ENCODE results near the gene CHN2. TPM values are rescaled to one million over a fixed set of nuclear protein-coding genes. Genes with fewer than 3 reads are reported as not detected.

The CHN2 gene
- total RNA-seq, 1 experiment from 2014 or later, result not detected

DNA sequence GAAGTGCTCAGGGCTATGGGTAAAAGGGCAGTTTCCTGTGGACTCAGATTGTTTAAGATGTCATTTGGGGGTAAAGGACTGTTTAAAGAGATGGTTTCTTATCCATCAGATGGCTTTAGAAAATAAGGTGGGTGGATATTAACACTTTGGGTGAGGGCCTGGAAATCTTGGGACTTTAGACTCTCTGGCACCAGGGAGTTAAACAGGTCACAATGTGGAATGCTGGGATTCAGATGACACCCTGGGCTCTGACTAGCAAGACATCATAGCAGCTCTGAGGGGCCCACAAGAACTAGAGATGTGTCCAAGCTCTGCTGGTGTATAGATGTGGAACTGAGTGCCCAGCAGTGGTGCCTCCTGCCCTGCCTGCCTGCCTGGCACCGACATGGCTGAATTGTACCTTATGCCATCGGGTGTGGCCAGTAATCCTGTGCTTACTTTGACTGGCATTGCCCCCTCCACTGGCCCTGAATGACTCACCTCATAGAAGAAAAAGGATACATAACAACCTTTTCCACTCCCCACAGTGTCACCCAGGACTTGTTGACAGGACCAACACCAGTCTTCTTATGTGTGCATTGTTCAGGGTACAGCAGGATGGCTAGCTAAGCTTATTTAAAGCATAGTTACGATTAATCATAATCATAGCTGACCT is 269.1 kb downstream of the CHN2 start:
- no peak for DNase-seq (ENCODE audit: low read depth)

DNA sequence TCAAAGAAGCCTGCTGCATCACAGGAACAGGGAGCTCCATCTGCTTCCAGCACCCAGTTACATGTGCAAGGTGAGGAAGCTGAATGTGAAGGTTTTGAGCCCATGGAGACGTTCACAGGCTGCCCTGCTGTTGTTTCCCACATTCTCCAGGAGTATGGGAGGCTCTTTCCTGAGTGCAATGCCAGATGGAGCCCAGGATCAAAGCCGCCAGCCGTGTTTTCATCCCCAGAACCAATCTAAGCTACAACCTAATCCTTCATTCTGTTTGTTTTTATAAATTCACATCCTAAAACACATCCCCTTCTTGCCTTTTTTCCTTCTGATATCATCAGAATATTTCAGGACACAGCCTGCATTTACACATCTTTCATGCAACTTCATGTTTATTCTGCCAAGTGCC is 270.2 kb downstream of the CHN2 start:
- DNase-seq (ENCODE audit: low read depth), result no peak

DNA sequence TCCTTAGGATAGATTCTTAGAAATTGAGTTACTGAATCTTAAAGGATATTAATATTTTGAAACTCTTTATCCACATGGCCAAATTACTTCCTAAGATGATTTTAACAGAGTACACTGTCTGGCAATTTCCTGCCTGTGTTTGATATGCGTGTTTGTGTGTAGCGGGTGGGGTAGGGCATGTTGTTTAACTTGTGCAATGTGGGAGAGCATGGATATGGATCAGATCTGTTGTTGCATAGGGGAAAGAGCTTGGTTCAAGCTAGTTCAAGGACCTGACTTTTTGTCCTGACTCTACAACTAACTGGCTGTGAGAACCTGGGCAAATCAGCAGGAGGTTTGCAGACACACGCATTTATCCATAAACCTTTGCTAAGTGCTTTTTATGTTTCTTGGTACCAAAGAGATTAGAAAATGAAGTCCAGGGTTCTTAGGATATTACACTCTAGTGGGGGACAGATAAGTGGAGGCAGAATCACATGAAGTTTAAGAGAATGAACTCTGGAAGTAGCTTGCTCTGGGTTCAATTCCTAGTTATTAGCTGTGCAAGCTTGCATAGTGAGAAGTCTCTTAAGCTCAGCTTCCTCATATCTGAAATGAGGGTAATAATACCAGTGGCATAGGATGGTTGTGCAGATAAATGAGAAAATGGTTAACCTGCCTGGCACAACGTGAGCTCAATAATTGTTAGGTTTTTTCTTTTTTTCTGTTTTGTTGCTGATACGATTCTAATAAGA is 272.8 kb downstream of the CHN2 start:
- DNase-seq (ENCODE audit: low read depth), result no peak

DNA sequence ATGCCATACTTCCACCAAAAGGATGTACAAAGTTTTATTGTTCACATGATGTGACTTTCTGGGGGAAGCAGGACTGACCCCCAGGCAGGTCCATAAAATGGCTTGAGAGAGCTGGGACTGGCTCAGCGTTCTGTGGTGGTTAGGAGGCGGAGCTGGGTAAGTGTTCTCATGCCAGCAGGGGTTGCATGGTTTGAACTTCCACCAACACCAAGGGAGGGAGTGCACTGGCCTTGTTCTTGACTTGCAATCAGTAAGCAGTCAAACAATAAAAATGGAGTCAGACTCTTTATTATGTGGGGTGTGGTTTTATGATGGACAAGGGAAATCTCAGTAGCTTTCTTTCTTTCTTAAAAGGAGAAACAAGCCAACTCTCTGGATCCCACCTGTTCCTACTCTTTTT is 273.6 kb downstream of the CHN2 start:
- DNase-seq (ENCODE audit: low read depth), result no peak

DNA sequence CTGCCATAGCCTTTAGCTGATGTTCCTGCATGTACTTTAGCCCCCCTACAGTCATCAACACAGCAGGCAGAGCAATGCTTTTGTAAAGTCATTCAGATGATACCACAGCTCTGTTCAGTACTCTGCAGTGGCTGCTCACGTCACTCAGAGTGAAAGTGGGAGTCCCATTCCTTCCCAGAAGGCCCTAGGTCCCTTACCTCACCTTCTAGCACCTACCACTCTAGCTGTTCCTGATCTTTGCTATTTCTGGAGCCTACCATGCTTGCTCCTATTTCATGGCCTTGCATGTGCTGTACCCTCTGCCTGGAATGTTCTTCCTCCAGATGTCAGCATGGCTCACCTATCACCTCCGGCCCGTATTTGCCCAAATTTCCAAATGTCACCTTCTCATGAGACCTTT is 274.7 kb downstream of the CHN2 start:
- DNase-seq (ENCODE audit: low read depth), result no peak

DNA sequence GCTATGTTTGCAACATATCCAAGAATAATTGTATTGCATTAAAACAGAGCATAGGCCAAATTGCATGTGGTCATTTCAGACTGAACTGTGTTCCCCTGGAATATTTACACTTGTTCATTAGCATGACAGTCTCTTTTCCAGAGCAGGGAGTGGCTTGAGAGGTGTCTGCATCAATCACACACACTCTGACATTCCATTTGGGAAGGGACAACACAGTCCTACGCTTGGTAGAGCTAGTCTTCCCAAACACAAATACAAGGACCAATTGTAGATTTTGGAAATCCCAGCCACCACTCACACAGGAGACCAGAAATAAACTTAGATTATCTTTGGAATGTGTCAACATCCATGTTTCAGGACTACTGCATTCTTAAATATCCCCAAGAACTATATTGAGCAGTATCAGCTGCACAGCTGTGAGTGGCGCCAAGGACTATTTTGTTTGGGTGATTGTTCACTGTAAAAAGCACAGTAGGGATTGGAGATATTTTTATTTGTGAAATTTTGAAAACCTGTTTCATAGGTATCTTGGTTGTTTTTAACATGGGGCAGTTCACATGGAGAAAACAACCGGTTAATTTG is 275.5 kb downstream of the CHN2 start:
- no peak for DNase-seq (ENCODE audit: low read depth)

DNA sequence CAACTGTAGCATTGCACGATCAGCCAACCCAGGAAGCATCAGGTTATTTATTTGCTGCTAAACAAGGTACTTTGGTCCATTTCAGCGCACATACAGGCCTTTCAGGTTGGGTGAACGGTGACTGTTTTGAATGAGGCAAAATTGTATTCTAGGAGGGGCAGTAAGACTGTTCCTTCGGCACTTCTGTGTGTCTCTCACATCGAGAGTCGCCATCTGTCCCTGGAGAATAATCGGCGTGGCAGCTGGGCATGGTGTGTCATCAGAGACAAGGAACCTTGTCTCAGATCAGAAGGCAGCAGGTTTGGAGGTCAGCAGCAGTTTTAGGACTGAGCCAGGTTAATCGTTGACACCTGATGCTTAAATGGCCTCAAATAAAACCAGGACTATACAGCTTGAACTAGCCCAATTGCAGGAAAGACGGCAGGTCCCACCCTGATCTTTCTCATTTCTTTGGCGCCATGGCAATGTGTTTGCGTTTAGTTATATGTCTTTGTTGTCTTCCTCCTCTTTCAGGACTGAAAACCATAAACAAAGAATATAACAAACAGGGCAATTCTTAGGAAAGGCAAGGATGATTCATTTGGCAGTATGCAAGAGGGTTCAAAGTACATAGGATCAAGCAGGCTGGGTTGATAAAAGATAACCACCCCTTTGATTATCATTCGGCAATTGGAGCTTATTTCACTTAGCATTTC is 277.0 kb downstream of the CHN2 start:
- DNase-seq (ENCODE audit: low read depth), result no peak

DNA sequence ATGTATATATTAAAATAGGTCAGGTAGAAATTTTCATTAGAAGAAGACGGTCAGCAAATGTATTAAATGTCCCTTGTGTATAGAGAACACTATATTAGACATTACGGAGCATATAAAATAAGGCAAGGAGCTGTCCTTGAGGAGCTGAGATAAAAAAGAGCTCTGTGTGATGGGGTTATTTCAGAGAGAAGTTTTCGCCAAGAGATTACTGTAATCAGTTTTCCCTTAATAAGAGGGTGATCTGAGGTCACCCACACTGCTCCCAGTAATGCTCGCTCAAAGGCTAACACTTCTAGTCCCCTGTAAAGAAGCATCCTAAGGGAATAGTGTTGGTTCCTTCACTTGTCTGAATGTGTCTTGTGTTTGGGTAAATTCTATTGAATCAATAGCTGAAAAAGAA is 282.3 kb downstream of the CHN2 start:
- no peak for DNase-seq (ENCODE audit: low read depth)

DNA sequence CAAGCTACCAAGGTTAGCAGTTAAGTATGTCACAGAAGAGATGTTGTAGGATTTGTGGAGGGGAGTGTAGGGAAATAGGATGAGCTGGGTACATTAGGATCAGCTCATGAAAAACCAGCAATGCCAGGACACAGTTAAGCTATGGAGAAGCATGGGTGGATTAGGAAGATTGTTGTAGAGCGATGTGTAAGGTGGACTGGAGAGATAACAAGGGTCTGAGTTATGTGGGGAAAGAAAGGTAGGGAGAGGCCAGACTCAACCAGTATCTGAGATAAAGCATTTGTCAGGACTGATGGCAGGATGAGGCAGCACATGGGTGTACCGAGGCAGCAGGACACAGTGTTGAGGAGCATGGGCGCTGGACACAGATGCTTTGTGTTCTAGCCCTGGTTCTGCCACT is 283.7 kb downstream of the CHN2 start:
- DNase-seq (ENCODE audit: low read depth), result no peak

DNA sequence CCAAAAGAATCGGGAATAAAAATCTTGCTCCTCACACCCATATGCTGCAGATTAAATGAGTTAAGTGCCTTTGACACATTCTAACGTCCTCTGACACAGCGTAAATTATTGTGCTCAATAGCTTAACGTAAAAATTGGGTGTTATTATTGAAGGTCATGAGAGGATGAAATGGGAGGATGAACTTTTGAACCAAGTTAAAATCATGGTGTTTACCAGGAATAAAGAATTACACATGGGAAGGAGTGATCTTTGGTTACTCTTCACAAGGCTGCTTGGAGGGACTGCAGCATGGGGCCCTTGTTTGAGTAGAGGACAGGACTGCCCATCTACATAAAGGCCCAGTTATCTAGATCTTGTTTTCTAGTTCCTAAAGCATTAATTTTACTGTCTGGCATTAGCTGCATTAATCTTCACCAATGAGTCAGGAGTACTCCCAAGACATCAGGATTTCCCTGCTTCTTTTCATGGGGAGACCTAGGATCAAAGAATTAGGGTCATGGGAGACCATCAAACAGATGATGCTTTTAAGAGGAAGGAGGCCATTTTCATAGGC is 284.2 kb downstream of the CHN2 start:
- no peak for DNase-seq (ENCODE audit: low read depth)

DNA sequence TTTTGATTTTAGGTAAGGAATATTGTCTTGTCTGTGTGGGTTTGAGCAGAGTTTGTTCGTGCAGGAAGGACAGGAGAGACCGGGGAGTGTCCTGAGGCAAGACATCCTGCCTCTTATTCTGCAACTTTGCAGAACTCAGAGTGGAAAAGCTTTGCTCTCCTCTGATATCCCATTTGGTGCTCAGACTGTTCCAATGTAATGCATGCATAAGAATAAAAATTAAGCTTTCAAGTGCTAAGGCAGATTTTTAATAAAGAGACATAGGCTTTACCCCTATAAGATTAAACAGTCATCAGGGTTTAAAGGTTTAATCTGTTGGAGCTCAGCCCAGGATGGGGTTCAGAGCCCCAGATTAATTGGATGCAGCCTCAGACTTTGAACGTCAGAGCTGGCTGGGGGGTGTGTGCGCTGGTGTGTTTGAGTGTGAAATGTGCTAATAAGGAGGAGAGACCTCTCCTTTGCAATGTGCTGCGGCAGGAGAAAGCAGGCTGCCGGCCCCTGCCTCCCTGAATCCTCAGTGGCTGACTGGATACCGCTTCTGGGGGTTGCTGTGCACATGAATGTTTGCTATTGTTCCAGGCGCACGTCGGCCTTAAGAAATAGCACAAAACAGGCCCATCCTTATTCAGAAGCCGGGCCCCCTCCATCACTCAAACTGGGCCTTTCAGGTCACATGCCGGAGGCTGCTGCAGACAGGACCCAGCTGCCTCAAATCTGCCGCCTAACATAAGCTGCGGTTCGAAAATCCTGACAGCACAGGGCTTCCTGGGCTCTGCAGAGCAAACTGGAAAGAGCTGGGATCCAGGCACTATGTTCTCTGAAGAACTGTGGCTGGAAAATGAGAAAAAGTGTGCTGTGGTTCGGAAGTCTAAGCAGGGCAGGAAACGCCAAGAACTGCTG is 285.0 kb downstream of the CHN2 start:
- no peak for DNase-seq (ENCODE audit: low read depth)

DNA sequence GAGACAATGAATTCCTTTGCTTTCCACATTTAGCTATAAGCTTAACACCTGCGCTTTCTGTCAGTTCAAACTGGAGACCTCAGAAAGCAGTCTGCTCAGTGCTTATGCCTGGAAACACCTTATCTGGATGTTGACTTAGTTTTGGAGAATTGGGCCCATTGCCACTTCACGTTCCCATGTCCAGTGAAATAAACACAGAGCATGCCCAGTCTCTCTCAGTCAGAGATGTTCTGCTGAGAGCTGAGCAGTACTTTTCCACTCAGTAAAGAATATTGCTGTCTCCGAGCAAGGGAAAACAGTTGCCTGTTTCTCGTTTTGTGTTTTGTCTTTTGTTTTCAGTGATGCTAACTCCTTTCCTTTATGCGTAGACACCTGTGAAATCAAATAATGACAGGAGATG is 285.9 kb downstream of the CHN2 start:
- DNase-seq (ENCODE audit: low read depth), result no peak

DNA sequence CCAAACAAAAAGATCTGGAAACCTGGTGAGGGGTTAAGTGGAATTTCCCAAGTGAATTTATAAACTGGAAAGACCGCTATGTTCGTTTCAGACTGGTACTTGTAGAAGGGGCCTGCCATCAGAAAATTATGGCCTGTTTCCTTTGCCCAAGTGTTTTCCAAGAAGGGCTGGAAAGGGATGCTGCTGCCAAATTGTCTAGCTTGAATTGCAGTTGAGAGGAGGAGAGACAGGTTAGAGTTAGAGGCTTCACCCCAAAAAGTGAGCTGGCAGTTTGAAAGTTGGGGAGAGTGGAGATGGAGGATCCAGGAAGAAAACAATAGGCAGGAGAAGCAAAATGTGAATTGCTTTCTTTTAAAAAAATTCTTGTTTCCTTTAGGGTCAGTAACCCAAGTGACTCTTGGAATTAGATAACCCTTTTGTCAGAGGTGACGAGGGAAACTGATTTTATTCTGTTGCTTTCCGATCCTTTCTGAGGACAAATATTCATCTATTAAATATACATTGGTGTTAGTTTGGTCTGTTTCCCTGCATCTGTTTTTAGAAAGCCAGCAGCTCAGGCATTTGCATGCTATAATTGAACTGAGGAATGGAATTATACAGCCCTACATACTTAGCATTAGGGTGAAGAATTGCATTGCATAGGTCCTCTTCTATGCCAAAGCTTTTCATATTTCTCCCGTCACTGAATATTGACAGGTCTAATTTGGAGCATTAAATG is 286.5 kb downstream of the CHN2 start:
- no peak for DNase-seq (ENCODE audit: low read depth)

DNA sequence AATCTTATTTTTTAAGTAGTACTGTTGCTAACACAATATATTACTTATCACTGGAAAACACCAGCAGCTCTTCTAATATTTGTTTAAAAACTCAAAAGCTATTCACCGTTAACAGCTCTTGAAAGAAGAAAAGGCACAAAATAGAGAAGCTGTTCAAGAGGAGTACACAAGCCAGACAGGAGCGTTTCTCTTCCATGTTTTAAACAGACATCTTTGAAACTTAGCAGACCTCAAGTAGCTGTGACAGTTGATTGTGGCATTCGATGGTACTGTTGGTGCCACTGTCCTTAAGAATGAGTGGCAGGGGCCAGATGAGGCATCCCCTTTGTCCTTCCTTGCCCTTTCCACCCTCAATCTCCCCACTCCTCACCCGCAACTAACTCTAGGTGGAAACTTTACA is 287.5 kb downstream of the CHN2 start:
- no peak for DNase-seq (ENCODE audit: low read depth)

DNA sequence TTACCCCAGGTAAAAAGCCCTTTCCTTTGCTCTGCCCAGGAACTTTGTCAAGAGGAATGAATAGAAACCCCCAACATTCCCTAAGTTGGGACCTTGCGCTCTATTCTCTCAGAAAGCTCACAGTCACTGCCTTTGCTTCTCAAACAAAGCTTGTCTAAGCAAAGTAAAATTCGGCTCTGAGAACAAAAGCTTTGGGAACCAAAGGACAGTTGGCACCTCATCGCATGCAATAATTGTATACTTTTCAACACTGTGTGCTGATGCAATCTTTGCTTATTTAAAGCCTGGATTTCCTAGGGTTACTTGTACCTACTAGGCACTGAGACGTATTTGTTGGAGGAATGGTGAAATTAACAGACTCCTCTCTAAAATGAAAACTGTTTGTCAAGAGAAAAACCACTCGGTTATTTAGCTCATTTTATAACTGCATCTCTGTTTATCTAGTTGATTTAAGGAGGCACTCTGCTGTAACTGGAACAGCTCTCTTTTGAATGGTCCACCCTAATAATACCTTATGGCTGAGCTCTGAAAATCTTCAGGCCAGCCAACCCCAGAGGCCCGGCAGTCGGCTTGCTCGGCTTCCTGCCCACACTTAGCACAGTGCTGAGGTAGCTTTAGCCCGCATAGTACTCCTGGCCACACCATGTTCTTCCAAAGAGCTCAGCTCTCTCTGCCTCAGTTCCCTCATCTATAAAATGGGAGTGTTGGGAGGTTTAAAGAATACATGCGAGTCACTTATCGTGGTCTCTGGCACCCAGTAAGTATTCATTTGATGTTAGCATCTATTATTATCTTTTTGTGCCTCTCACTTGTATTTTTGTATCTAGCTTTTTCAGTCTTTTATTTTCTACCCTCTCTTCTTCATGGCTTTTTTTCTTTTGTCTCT is 288.9 kb downstream of the CHN2 start:
- no peak for DNase-seq (ENCODE audit: low read depth)

DNA sequence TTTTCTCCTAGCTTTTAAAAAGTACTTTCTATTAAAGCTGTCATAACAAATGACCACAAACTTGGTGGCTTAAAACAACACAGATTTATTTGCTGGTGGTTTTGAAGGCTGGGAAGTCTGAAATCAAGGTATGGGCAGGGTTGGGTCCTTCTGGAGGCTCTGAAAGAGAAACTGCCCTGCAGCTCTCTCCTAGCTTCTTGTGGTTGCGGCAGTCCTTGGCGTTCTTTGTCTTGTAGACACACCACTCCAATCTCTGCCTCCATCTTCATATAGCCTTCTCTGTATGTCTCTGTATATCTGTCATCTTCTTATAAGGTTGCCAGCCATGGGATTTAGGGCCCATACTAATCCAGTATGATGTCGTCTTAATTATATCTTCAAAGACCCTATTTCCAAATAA is 289.7 kb downstream of the CHN2 start:
- no peak for DNase-seq (ENCODE audit: low read depth)

DNA sequence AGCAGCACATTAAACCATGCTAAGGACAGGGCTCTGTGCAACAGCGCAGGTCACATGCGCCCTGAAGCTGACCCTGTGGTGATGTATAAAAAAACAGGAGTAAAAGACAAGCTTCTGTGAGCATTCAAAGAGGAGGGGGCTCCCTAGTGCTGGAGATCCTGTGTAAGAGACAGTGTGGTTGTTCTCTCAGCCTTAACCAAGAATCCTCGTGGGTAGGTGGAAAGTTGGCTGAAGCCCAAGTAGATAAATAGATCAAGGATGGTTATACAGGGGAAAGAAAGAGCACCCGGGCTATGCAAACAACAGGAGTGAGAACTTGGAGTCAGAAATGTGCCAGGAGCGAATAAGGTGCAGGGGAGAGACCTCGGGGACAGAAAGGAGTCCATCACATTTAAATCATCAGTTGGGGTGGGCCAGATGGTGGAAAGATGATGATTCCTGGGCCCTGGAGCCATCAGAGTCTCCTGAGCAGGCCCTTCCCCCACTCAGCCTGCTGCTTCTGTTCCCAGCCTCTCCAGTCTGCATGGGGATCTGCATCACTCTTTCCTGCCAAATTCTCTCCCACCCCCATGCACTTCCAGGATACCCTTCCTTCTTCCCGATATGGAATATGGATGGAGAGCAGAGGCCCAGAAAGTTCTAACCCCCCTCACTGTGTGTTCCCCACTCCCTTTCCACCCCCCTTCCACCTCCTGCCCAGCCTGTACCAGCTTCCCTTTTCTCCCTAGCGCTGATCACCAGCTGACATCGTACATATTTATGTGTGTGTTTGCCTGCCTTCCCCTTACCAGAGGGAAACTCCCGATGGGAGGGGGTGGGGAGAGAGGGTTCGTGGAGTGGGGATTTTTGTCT is 291.0 kb downstream of the CHN2 start:
- DNase-seq (ENCODE audit: low read depth), result no peak

DNA sequence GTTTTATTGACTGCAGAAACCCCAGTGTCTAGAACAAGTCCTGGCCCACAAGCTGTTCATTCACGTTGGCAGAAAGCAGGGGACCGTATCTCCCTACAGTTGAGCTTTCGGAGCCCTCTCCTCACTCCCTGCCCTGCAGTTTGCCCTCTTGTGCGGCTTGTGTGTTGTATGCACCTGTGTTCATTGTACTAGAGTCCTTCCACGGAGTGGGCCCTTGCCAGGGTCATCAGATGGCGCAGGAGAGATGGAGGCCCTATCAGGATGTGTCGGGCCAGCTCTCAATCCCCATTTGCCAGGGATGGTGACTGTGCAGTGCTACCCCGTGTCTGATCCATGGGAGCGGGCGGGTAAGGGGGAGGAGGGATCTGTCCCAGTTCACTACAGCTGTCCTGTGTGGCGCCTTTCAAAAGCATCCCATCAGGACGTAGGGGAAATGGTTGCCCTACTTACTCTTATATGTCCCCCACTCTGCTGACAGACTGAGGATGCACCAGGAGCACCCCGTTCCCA is 291.7 kb downstream of the CHN2 start:
- no peak for DNase-seq (ENCODE audit: low read depth)
